Stimulated activated CD8-positive, alpha-beta memory T cell treated with anti-CD3 and anti-CD28 coated beads, Interleukin-4, amount 100 ng/mL, for 1 hour (primary cell): ENCODE data around the gene LETM1.

ENCODE experiments used
- DNase-seq, 2 donors: peaks; one replicate each; pipeline ENCODE4 v3.0.0-alpha.2; 2020; ENCODE audit warnings: low read depth in 2 of 2, low spot score in 1 of 2

LETM1 gene

GRCh38 chr4:1856071-1856942 lies at the start of gene LETM1:
TSS of gene LETM1 (minus strand) at chr4:1856156. CDS start at chr4:1855950, 206 bp downstream.
- peak; percentile 79 to 85 for DNase-seq

- no peak for DNase-seq
These were observed 48.1 kb upstream of the LETM1 start for GRCh38 chr4:1904042-1904441.

- DNase-seq: no peak
These were observed 47.1 kb upstream of the LETM1 start for GRCh38 chr4:1903035-1903434.

- no peak for DNase-seq
These were observed 46.3 kb upstream of the LETM1 start for GRCh38 chr4:1902243-1902642.

GRCh38 chr4:1901127-1901526 lies 45.2 kb upstream of the LETM1 start:
- no peak for DNase-seq

- no peak for DNase-seq
These were observed 44.7 kb upstream of the LETM1 start for GRCh38 chr4:1900624-1901023.

GRCh38 chr4:1900087-1900433 lies 44.1 kb upstream of the LETM1 start:
- DNase-seq: no peak

- DNase-seq: peak; percentile 51 to 57
These were observed 43.5 kb upstream of the LETM1 start for GRCh38 chr4:1899149-1900086.

- DNase-seq: no peak
These were observed 42.7 kb upstream of the LETM1 start for GRCh38 chr4:1898681-1899080.

- no peak for DNase-seq
These were observed 42.1 kb upstream of the LETM1 start for GRCh38 chr4:1898007-1898406.

- DNase-seq: no peak
These were observed 40.7 kb upstream of the LETM1 start for GRCh38 chr4:1896658-1896991.

- DNase-seq: no peak
These were observed 40.2 kb upstream of the LETM1 start for GRCh38 chr4:1895971-1896657.

GRCh38 chr4:1890979-1891570 lies 35.1 kb upstream of the LETM1 start:
- DNase-seq: no peak

GRCh38 chr4:1887052-1887451 lies 31.1 kb upstream of the LETM1 start:
- DNase-seq: no peak

- no peak for DNase-seq
These were observed 29.5 kb upstream of the LETM1 start for GRCh38 chr4:1885414-1885813.

GRCh38 chr4:1883583-1883982 lies 27.6 kb upstream of the LETM1 start:
- DNase-seq: no peak

GRCh38 chr4:1882850-1883271 lies 26.9 kb upstream of the LETM1 start:
- no peak for DNase-seq

- DNase-seq: no peak
These were observed 24.4 kb upstream of the LETM1 start for GRCh38 chr4:1880332-1880731.

- no peak for DNase-seq
These were observed 23.5 kb upstream of the LETM1 start for GRCh38 chr4:1879485-1879884.

GRCh38 chr4:1874201-1874600 lies 18.2 kb upstream of the LETM1 start:
- DNase-seq: no peak

- no peak for DNase-seq
These were observed 17.8 kb upstream of the LETM1 start for GRCh38 chr4:1873776-1874175.
